KOPT-K1 (cell line): ENCODE measurements around the gene RANGAP1.
"Not testable (repeated sequence)": the region's sequence is repeated elsewhere in the genome, so short reads cannot be mapped to it uniquely, and the experiment has no call there.

Experiments used
- H3K27ac ChIP-seq: fragments of 200-600 bp; sonication (generic); 2 replicates; pipeline ENCODE4 v1.5.1; 2016; ENCODE audit warnings: antibody characterized with exemption, mild to moderate bottlenecking, low read depth, low read length; ENCODE audit not compliant: poor library complexity, severe bottlenecking
- H3K36me3 ChIP-seq: fragments of 200-600 bp; sonication (generic); 2 replicates; pipeline ENCODE4 v1.5.1; 2017; ENCODE audit warnings: antibody characterized with exemption, mild to moderate bottlenecking, low read length, moderate library complexity; ENCODE audit not compliant: insufficient read depth
- H3K9me3 ChIP-seq: fragments of 200-600 bp; sonication (generic); 2 replicates; pipeline ENCODE4 v1.5.1; 2017; ENCODE audit warnings: antibody characterized with exemption, low read length, mild to moderate bottlenecking; ENCODE audit not compliant: insufficient read depth, poor library complexity, severe bottlenecking

The RANGAP1 gene

DNA sequence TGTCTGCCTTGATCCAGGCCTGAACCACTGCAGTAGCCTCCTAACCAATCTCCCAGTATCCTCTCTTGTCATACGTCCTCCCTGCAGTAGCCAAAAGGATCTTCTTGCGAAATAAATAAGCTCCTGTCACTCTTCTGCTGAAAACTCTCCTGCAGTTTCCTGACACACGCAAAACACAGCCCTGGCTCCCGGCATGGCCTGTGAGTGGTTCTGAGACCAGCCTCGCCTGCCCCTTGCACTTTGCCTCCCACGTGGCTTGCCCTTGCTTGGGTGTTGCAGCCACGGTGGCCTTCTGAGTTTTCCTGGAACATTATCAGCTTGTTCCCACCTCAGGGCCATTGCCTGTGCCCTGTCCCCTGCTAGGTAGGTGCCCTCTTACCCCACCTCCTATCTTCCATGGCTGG is 22.6 kb upstream of the RANGAP1 start:
- Histone ChIP-seq H3K36me3 (peaks cover 38% of the 10 kb centered on the region), H3K27ac (no peak overlapping the region), H3K9me3 (no peaks in the 10 kb centered on the region)

DNA sequence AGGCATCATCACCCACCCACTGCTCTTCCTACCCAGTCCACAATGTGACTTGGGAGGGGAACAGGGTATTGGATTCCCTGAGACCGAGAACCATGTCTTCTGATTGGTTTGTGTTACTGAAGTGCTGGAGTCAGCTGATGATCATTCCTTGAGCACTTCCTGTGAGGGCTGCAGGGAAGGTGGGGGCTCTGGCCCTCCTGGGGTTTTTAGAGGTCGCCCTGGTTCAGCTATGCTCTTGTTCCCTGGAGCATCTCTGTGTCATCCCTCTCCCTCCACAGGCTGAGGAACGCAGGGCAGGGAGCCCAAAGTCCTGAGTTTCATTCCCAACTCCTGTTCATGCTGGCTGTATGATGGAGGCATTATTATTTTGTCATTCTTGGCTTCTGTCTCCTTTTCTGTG is 22.1 kb upstream of the RANGAP1 start:
- H3K36me3 ChIP-seq, result peaks cover 38% of the 10 kb centered on the region
- H3K9me3 ChIP-seq, result no peaks in the 10 kb centered on the region
- no peak overlapping the region for H3K27ac ChIP-seq

DNA sequence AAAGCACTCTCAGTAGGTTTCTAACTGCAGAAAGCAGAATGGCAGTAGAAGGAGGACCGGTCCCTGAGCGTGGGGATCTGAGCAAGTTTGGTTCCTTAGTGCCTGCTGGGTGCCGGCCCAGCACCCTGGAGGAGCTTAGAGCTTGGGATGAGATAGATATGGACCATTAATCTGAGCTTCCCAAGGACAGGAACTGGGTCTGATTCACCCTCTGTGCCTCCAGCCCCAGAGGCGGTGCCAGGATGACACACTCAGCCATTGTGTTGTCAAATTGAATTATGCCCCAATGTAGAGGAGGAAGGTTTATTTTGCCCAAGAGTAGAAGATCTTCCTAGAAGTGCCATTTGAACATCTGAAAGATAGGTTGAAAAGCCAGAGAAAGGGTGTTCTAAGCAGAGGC is 19.7 kb upstream of the RANGAP1 start:
- H3K27ac ChIP-seq, result no peak overlapping the region
- H3K9me3 ChIP-seq, result no peaks in the 10 kb centered on the region
- H3K36me3 ChIP-seq, result peaks cover 38% of the 10 kb centered on the region

DNA sequence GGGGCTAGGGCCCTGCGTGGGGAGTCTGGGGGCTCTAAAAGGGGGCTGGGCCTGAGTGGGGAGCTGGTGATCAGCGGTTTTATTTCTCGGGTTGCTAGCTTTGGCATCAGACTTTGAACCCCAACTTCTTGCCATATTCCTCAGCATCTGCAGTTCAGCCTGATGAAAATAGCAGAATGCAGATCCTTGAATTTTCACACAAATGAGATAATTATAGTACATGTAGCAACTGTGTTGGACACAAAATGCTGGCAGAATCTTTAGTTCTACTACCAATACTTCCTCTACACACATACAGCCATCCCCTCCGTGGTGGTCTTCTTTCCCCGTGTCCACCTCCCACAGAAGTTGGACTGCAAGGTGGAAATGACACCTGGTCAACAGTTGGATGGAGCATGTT is 16.8 kb upstream of the RANGAP1 start:
- H3K9me3 ChIP-seq, result no peaks in the 10 kb centered on the region
- peaks cover 28% of the 10 kb centered on the region for H3K36me3 ChIP-seq
- peak overlapping the region; percentile 93 for H3K27ac ChIP-seq

GRCh38 chr22:41302021-41302767 is 16.2 kb upstream of the RANGAP1 start:
- H3K36me3 ChIP-seq, result peaks cover 22% of the 10 kb centered on the region
- H3K27ac ChIP-seq, result peak overlapping the region; percentile 93
- H3K9me3 ChIP-seq, result no peaks in the 10 kb centered on the region

GRCh38 chr22:41301085-41302020 is 15.4 kb upstream of the RANGAP1 start, which contains the start of gene ZC3H7B:
Gene ZC3H7B, plus strand, starts transcription at chr22:41301525. Its CDS starts 19,136 bp downstream, at chr22:41320661.
- Histone ChIP-seq H3K9me3 (no peaks in the 10 kb centered on the region), H3K36me3 (peaks cover 18% of the 10 kb centered on the region; the same call in 1 of the 2 replicates), H3K27ac (peak within 1 kb of the TSS; percentile 93)

DNA sequence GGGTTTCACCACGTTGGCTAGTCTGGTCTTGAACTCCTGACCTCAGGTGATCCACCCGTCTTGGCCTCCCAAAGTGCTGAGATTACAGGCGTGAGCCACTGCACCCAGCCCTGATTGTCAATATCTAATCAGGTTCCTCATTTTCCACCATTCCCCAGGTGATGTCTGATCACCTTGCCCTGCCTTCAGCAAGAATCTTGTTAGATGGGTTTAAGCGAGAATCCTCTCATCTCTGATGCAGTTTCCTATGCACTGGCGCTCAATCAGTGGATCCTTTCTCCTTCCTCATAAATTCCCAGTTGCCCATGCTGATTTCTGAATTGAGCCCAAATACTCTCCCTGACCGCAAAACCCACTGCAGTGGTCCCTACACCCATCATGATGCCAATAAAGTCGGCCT is 14.7 kb upstream of the RANGAP1 start:
- peaks cover 13% of the 10 kb centered on the region; the same call in 1 of the 2 replicates for H3K36me3 ChIP-seq
- no peak overlapping the region for H3K27ac ChIP-seq
- no peaks in the 10 kb centered on the region for H3K9me3 ChIP-seq

- H3K9me3 ChIP-seq, result no peaks in the 10 kb centered on the region
- H3K36me3 ChIP-seq, result no peaks in the 10 kb centered on the region
- no peak overlapping the region for H3K27ac ChIP-seq
These were observed 11.1 kb upstream of the RANGAP1 start for GRCh38 chr22:41296826-41297667.

DNA sequence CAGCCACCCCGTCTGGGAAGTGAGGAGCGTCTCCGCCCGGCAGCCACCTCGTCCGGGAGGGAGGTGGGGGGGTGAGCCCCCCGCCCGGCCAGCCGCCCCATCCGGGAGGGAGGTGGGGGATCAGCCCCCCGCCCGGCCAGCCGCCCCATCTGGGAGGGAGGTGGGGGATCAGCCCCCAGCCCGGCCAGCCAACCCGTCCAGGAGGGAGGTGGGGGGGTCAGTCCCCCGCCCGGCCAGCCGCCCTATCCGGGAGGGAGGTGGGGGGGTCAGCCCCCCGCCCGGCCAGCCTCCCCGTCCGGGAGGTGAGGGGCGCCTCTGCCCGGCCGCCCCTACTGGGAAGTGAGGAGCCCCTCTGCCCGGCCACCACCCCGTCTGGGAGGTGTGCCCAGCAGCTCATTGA is 8.8 kb upstream of the RANGAP1 start:
- H3K9me3 ChIP-seq, H3K36me3 ChIP-seq, H3K27ac ChIP-seq: not testable (repeated sequence)

DNA sequence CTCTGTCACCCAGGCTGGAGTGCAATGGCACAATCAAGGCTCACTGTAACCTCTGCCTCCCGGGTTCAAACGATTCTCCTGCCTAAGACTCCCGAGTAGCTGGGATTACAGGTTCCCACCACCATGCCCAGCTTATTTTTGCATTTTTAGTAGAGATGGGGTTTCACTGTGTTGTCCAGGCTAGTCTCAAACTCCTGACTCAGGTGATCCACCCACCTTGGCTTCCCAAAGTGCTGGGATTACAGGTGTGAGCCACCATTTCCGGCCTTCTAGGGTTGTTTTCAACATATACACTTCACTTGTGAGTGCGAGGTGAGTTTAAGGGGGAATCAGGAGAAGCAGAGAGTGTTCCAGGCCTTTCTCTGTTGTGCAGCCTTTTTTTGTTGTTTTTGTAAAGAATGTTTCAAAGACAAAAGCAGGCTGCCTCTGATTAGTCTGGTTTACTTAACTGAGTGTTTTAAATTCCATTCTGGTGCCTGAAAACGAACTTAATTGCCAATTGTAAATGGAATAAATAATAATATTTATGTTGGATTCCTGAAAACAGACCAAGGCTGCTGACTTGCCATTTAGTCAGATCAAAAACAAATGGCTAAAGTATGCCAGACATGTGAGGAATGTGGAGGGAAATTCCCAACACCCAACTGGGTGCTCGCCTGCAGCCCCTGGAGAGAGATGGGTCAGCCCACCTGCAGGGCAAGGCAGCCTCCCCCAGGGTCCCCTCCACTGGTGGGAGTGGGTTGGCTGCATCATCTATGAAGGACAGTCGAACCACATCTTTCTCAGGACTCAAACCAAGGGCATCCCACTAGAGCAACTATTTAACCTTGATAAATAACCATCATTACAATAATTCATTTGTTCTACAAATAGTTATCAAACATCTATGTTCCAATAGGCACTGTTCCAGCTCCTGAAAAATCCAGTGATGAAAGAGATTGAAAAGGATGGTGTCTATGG is 4.6 kb upstream of the RANGAP1 start:
- H3K36me3 ChIP-seq, result no peaks in the 10 kb centered on the region
- no peak overlapping the region for H3K27ac ChIP-seq
- no peaks in the 10 kb centered on the region for H3K9me3 ChIP-seq

DNA sequence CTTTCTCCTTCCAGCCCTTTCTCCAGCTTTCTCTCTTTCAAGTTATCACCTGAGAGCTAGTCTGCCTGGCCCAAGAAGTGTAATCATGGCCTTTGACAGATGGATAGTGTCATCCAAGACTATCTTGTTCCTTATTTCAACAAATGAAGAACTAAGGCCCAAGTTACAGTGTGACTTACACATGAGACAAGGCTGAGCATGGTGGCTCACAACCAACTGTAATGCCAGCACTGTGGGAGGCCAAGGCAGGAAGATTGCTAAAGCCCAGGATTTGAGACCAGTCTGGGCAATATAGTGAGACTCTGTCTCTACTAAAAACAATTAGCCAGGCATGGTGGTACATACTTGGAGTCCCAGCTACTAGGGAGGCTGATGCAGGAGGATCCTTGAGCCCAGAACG is 3.7 kb upstream of the RANGAP1 start:
- Histone ChIP-seq H3K36me3 (peaks cover 3% of the 10 kb centered on the region), H3K27ac (no peak overlapping the region), H3K9me3 (no peaks in the 10 kb centered on the region)

- H3K36me3 ChIP-seq, result peaks cover 15% of the 10 kb centered on the region
- H3K27ac ChIP-seq, result no peak overlapping the region
- H3K9me3 ChIP-seq, result no peaks in the 10 kb centered on the region
These were observed 2.4 kb upstream of the RANGAP1 start for GRCh38 chr22:41288245-41288946.

GRCh38 chr22:41286639-41287091 is 678 bp upstream of the RANGAP1 start:
- Histone ChIP-seq H3K36me3 (peaks cover 32% of the 10 kb centered on the region), H3K9me3 (no peaks in the 10 kb centered on the region), H3K27ac (peak overlapping the region; percentile 68)
